Panc1 (cell line): ENCODE results near the gene UFSP2. TPM values are rescaled to one million over a fixed set of nuclear protein-coding genes. Genes with fewer than 3 reads are reported as not detected.

Source experiments
- ATAC-seq: fragments of 200-7000 bp; cut with Tn5 transposase; 2 replicates; pipeline ENCODE4 v1.9.1; 2020; ENCODE audit warnings: mild to moderate bottlenecking, moderate library complexity
- BruUV-seq: library from RNA; stranded (reverse); fragments of 400-500 nt; replicated peaks from 2 replicates; lab custom pipeline; 2021; lab: Mats Ljungman, UMichigan
- CTCF ChIA-PET: fragments of 300-600 bp; sonication (Branson Sonifier 250); formaldehyde crosslinking; loops from one replicate; lab custom pipeline; 2022; ENCODE audit warnings: antibody characterized with exemption; lab: Charles Lee
- POLR2A ChIA-PET: fragments of 300-600 bp; sonication (Branson Sonifier 250); formaldehyde crosslinking; loops from one replicate; lab custom pipeline; 2022; ENCODE audit warnings: antibody characterized with exemption; lab: Charles Lee
- DNase-seq: peaks from one replicate; pipeline ENCODE4 v3.0.0-alpha.2; 2010; ENCODE audit warnings: low read depth, low spot score
- H3K27ac ChIP-seq: 2 replicates; pipeline ENCODE4 v1.5.1; 2011; ENCODE audit warnings: mild to moderate bottlenecking, low read length, inconsistent platforms
- H3K27me3 ChIP-seq: fragments of 200-500 bp; sonication (Bioruptor generic); 2 replicates; pipeline ENCODE4 v1.6.0; 2014; ENCODE audit warnings: low read length, inconsistent platforms; ENCODE audit not compliant: control insufficient read depth, insufficient read depth
- H3K36me3 ChIP-seq: fragments of 200-500 bp; sonication (Bioruptor generic); 2 replicates; pipeline ENCODE4 v1.5.1; 2014; ENCODE audit warnings: inconsistent platforms, mild to moderate bottlenecking, low read length, moderate library complexity; ENCODE audit not compliant: control insufficient read depth, insufficient read depth
- H3K4me1 ChIP-seq: 2 replicates; pipeline ENCODE4 v1.5.1; 2011; ENCODE audit warnings: inconsistent platforms, mild to moderate bottlenecking, low read length, moderate library complexity; ENCODE audit not compliant: control insufficient read depth, insufficient read depth
- H3K4me3 ChIP-seq, 2 experiments: 2 replicates each; pipeline ENCODE4 v1.5.1; 2011 to 2012; ENCODE audit warnings: low read depth in 2 of 2, low read length in 2 of 2, mild to moderate bottlenecking in 2 of 2, inconsistent platforms in 1 of 2, moderate library complexity in 1 of 2
- H3K9me3 ChIP-seq: fragments of 200-500 bp; sonication (Bioruptor generic); 2 replicates; pipeline ENCODE4 v1.5.1; 2014; ENCODE audit warnings: low read depth, mild to moderate bottlenecking, inconsistent platforms, low read length, moderate library complexity; ENCODE audit not compliant: control insufficient read depth, insufficient read depth
- CTCF ChIP-seq: fragments of 450-650 bp; IDR thresholded peaks from 2 replicates; pipeline ENCODE4 v1.5.1; 2017; ENCODE audit warnings: mild to moderate bottlenecking
- POLR2AphosphoS5 ChIP-seq: IDR thresholded peaks from 2 replicates; pipeline ENCODE4 v1.6.1; 2012; ENCODE audit warnings: mild to moderate bottlenecking, low read depth, low read length, moderate library complexity
- SIN3A ChIP-seq: IDR thresholded peaks from 2 replicates; pipeline ENCODE4 v1.6.1; 2012; ENCODE audit warnings: low read depth, mild to moderate bottlenecking, low read length, moderate library complexity, borderline replicate concordance; ENCODE audit not compliant: insufficient read depth
- TCF7L2 ChIP-seq: IDR thresholded peaks from 2 replicates; pipeline ENCODE4 v1.6.1; 2011; ENCODE audit warnings: mild to moderate bottlenecking, low read depth, low read length, inconsistent platforms
- in situ Hi-C: cut with HindIII; loops from 2 replicates; pipeline ENCODE4 v1.10.0; 2016; ENCODE audit warnings: low sequenced_read_pairs, low pct_unique_long_range_greater_than_20kb
- intact Hi-C: fragments of 100-400 bp; cut with micrococcal nuclease; formaldehyde crosslinking; loops from one replicate; pipeline ENCODE4 v1.10.0; 2022; ENCODE audit not compliant: unreplicated experiment
- total RNA-seq: library from RNA; stranded (reverse); gene quantifications from one replicate; pipeline ENCODE4 v1.2.1, GENCODE V29; 2021; ENCODE audit not compliant: unreplicated experiment
- TF ChIP-seq, protein P1 (sequence below), 2 experiments: IDR thresholded peaks; 2 replicates each; pipeline ENCODE4 v1.6.1; 2011 to 2012; ENCODE audit warnings: low read depth in 2 of 2, control low read depth in 1 of 2, low read length in 1 of 2, mild to moderate bottlenecking in 1 of 2, moderate library complexity in 1 of 2; ENCODE audit not compliant: insufficient read depth in 1 of 2

UFSP2 gene
- total RNA-seq, 1 experiment from 2014 or later: 17.0 TPM

DNA sequence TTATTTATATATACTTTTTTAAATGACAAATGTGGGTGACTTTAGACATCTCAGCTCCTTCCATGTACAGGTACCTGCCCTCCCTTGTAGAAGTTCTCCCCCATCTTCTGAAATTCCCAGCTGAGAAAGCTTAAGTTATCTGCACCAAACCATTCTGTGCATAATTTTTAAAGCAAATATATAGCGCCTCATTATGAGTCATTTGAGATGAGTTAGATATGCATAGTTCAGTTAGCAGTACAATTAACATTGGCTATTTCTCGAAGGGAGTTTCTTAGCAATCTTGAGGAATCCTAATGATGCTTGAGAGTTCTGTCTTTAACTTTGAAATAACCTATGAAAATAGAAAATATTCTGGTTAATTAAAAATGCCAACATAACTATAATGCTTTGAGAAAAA lies 19.4 kb upstream of the UFSP2 start:
- TF ChIP-seq, protein P1, sequence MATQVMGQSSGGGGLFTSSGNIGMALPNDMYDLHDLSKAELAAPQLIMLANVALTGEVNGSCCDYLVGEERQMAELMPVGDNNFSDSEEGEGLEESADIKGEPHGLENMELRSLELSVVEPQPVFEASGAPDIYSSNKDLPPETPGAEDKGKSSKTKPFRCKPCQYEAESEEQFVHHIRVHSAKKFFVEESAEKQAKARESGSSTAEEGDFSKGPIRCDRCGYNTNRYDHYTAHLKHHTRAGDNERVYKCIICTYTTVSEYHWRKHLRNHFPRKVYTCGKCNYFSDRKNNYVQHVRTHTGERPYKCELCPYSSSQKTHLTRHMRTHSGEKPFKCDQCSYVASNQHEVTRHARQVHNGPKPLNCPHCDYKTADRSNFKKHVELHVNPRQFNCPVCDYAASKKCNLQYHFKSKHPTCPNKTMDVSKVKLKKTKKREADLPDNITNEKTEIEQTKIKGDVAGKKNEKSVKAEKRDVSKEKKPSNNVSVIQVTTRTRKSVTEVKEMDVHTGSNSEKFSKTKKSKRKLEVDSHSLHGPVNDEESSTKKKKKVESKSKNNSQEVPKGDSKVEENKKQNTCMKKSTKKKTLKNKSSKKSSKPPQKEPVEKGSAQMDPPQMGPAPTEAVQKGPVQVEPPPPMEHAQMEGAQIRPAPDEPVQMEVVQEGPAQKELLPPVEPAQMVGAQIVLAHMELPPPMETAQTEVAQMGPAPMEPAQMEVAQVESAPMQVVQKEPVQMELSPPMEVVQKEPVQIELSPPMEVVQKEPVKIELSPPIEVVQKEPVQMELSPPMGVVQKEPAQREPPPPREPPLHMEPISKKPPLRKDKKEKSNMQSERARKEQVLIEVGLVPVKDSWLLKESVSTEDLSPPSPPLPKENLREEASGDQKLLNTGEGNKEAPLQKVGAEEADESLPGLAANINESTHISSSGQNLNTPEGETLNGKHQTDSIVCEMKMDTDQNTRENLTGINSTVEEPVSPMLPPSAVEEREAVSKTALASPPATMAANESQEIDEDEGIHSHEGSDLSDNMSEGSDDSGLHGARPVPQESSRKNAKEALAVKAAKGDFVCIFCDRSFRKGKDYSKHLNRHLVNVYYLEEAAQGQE (IDR thresholded peaks at IDR 0.05; ENCODE audit: insufficient read depth in 1 of 2, low read depth in 2 of 2, low read length in 1 of 2): no peak
- TF ChIP-seq TCF7L2: no peak
- no peak for TF ChIP-seq CTCF
- no peak for TF ChIP-seq POLR2AphosphoS5
- no peak for TF ChIP-seq SIN3A
- Histone ChIP-seq H3K4me1 (no peaks in the 10 kb centered on the region), H3K9me3 (no peaks in the 10 kb centered on the region), H3K4me3 (no peak overlapping the region), H3K27me3 (no peaks in the 10 kb centered on the region), H3K27ac (no peak overlapping the region), H3K36me3 (no peaks in the 10 kb centered on the region)
- ChIA-PET CTCF (no interaction called here), POLR2A (no interaction called here)
- no TSS peak for BruUV-seq
- DNase-seq: no peak
- intact Hi-C loops: no loop called here
- no peak for ATAC-seq
- in situ Hi-C loops: no loop called here

DNA sequence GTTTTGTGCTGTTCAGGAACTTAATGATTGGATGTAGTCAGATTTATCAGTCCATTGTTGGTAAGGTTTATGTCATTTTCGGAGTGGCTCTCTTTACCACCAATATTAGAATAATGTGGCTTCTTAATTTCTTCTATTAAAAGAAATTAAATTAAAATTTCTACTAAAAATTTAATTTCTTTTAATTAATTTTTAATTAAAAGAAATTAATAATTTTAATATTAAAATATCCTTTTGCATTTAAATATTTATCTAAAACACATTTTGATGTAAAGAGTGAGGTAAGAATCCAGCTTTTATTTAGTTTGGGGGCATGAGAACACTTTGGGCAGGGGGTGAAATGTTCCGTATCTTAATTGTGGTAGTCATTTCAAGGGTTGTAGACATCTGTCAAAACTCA lies 15.7 kb upstream of the UFSP2 start:
- TF ChIP-seq CTCF: no peak
- TF ChIP-seq POLR2AphosphoS5: no peak
- TF ChIP-seq, protein P1 (IDR thresholded peaks at IDR 0.05; ENCODE audit: insufficient read depth in 1 of 2, low read depth in 2 of 2, low read length in 1 of 2): no peak
- TF ChIP-seq TCF7L2: no peak
- no peak for TF ChIP-seq SIN3A
- intact Hi-C loops: no loop called here
- in situ Hi-C loops: no loop called here
- no peak overlapping the region for H3K4me3 ChIP-seq
- no peak overlapping the region for H3K27ac ChIP-seq
- H3K36me3 ChIP-seq: no peaks in the 10 kb centered on the region
- H3K9me3 ChIP-seq: no peaks in the 10 kb centered on the region
- BruUV-seq: no TSS peak
- CTCF ChIA-PET: no interaction called here
- DNase-seq (no peak), ATAC-seq (no peak)
- POLR2A ChIA-PET: interaction anchor here (0.6 kb wide), 1 partner anchor 48 kb away, joined by 9 read pairs; no protein-coding TSS in a partner anchor
- H3K27me3 ChIP-seq: no peaks in the 10 kb centered on the region
- no peaks in the 10 kb centered on the region for H3K4me1 ChIP-seq
